Measurements from ENCODE around the gene ATG16L2.
"Not testable (repeated sequence)": the region's sequence is repeated elsewhere in the genome, so short reads cannot be mapped to it uniquely, and the experiment has no call there.

DNA sequence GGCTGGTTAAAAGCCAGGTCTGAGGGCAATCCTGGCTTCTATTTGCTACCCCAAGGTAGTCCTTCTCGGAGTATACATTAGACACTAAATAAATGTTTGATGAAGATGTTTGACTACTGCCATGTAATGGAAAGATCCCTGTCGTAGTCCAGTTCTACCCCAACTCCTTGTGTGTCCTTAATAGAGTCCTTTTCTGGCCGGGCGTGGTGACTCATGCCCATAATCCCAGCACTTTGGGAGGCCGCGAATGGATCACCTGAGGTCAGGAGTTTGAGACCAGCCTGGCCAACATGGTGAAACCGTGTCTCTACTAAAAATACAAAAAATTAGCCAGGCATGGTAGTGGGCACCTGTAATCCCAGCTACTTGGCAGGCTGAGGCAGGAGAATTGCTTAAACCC lies 23.0 kb upstream of the ATG16L2 start:
- TF ChIP-seq, protein P1, sequence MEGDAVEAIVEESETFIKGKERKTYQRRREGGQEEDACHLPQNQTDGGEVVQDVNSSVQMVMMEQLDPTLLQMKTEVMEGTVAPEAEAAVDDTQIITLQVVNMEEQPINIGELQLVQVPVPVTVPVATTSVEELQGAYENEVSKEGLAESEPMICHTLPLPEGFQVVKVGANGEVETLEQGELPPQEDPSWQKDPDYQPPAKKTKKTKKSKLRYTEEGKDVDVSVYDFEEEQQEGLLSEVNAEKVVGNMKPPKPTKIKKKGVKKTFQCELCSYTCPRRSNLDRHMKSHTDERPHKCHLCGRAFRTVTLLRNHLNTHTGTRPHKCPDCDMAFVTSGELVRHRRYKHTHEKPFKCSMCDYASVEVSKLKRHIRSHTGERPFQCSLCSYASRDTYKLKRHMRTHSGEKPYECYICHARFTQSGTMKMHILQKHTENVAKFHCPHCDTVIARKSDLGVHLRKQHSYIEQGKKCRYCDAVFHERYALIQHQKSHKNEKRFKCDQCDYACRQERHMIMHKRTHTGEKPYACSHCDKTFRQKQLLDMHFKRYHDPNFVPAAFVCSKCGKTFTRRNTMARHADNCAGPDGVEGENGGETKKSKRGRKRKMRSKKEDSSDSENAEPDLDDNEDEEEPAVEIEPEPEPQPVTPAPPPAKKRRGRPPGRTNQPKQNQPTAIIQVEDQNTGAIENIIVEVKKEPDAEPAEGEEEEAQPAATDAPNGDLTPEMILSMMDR (IDR thresholded peaks at IDR 0.05): not testable (repeated sequence)
- not testable (repeated sequence) for TF ChIP-seq POLR2AphosphoS5, POLR2A (IDR thresholded peaks at IDR 0.05)
